SK-N-MC (cell line): Measurements from ENCODE around the gene GATA6.

Source experiments
- EZH2 ChIP-seq: fragments of 200-600 bp; sonication (generic); IDR thresholded peaks from one replicate; pipeline ENCODE4 v1.6.1; 2017; ENCODE audit warnings: antibody characterized with exemption
- FOXP2 ChIP-seq: optimal IDR thresholded peaks from 2 replicates; pipeline ENCODE3; 2011; ENCODE audit warnings: mild to moderate bottlenecking, moderate library complexity; ENCODE audit not compliant: insufficient read depth; ENCODE audit errors: extremely low read length, control extremely low read depth
- POLR2AphosphoS5 ChIP-seq: IDR thresholded peaks from 2 replicates; pipeline ENCODE4 v1.6.1; 2012; ENCODE audit warnings: mild to moderate bottlenecking, low read depth, low read length, borderline replicate concordance

DNA sequence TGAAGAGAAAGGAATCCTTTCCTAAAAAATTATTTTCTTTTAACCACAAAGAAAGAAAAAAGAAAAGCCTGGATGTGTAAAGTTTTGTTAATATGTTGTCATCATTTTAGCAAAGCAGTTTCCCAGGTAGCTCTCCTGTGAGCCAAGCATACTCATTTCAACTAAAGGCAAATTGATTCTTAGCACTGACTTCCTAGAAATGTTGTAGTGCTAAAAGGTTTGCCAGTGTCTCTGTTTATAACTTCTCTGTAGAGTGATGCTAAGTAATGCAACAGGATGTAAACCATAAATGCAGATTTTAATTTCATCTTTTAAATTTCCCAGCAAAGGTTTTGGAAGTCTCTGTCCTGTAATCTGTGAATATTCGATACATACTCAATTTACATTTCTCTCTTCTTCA is 10.2 kb downstream of the GATA6 start:
- TF ChIP-seq POLR2AphosphoS5 (no peak), FOXP2 (no peak), EZH2 (no peak)
